Astrocyte (in vitro differentiated cells and primary cell): ENCODE data around the gene NEIL3. TPM values are rescaled to one million over a fixed set of nuclear protein-coding genes. Genes with fewer than 3 reads are reported as not detected.

Experiments
- DNase-seq: peaks from one replicate; pipeline ENCODE4 v3.0.0-alpha.2; 2010; ENCODE audit warnings: low read depth
- FAIRE-seq: peaks from 2 replicates; lab custom pipeline; 2011; peaks lifted over from hg19 to GRCh38; lab: Jason Lieb, UNC
- H2AFZ ChIP-seq: 2 replicates; pipeline ENCODE4 v1.6.0; 2012; ENCODE audit warnings: low read depth, low read length, inconsistent platforms
- H3K27ac ChIP-seq: 2 replicates; pipeline ENCODE4 v1.5.1; 2011; ENCODE audit warnings: low read depth, low read length, inconsistent platforms
- H3K27me3 ChIP-seq: 2 replicates; pipeline ENCODE4 v1.6.0; 2011; ENCODE audit warnings: low read length, inconsistent platforms; ENCODE audit not compliant: insufficient read depth
- H3K36me3 ChIP-seq: 2 replicates; pipeline ENCODE4 v1.5.1; 2011; ENCODE audit warnings: low read length, inconsistent platforms; ENCODE audit not compliant: insufficient read depth
- H3K4me1 ChIP-seq: 2 replicates; pipeline ENCODE4 v1.5.1; 2011; ENCODE audit warnings: low read length, inconsistent platforms; ENCODE audit not compliant: insufficient read depth
- H3K4me2 ChIP-seq: 2 replicates; pipeline ENCODE4 v1.6.0; 2012; ENCODE audit warnings: low read length, inconsistent platforms
- H3K4me3 ChIP-seq: 2 replicates; pipeline ENCODE4 v1.5.1; 2011; ENCODE audit warnings: low read depth, mild to moderate bottlenecking, low read length, inconsistent platforms; ENCODE audit not compliant: insufficient read depth
- H3K79me2 ChIP-seq: 2 replicates; pipeline ENCODE4 v1.6.0; 2012; ENCODE audit warnings: mild to moderate bottlenecking, low read length, inconsistent platforms; ENCODE audit not compliant: insufficient read depth
- H3K9ac ChIP-seq: 2 replicates; pipeline ENCODE4 v1.6.0; 2012; ENCODE audit warnings: mild to moderate bottlenecking, low read length, inconsistent platforms
- H3K9me3 ChIP-seq: 2 replicates; pipeline ENCODE4 v1.5.1; 2012; ENCODE audit warnings: low read depth, mild to moderate bottlenecking, low read length, inconsistent platforms; ENCODE audit not compliant: insufficient read depth
- H4K20me1 ChIP-seq: 2 replicates; pipeline ENCODE4 v1.6.0; 2012; ENCODE audit warnings: low read length, inconsistent platforms; ENCODE audit not compliant: insufficient read depth
- H3K27ac Mint-ChIP-seq: one replicate; pipeline ENCODE4 v1.8.0; 2021; ENCODE audit warnings: mild to moderate bottlenecking, mixed read lengths; ENCODE audit not compliant: unreplicated experiment
- H3K27me3 Mint-ChIP-seq: one replicate; pipeline ENCODE4 v1.8.0; 2021; ENCODE audit warnings: low read depth, mixed read lengths; ENCODE audit not compliant: unreplicated experiment
- H3K36me3 Mint-ChIP-seq: one replicate; pipeline ENCODE4 v1.8.0; 2021; ENCODE audit warnings: low read depth, mixed read lengths; ENCODE audit not compliant: unreplicated experiment
- H3K4me1 Mint-ChIP-seq: one replicate; pipeline ENCODE4 v1.8.0; 2021; ENCODE audit warnings: low read depth, mixed read lengths; ENCODE audit not compliant: unreplicated experiment
- H3K4me3 Mint-ChIP-seq: one replicate; pipeline ENCODE4 v1.8.0; 2021; ENCODE audit warnings: mild to moderate bottlenecking, moderate library complexity, mixed read lengths; ENCODE audit not compliant: unreplicated experiment
- H3K9me3 Mint-ChIP-seq: one replicate; pipeline ENCODE4 v1.8.0; 2021; ENCODE audit warnings: mild to moderate bottlenecking, mixed read lengths; ENCODE audit not compliant: unreplicated experiment
- EZH2 ChIP-seq: IDR thresholded peaks from 2 replicates; pipeline ENCODE4 v1.6.1; 2012; ENCODE audit warnings: mild to moderate bottlenecking, low read length, inconsistent platforms; ENCODE audit not compliant: insufficient read depth
- total RNA-seq: library from RNA; stranded (reverse); gene quantifications from 2 replicates; pipeline ENCODE4 v1.2.1, GENCODE V29; 2021
- TF ChIP-seq, protein P1 (sequence below): IDR thresholded peaks from 2 replicates; pipeline ENCODE4 v1.5.1; 2011; ENCODE audit warnings: low read depth, mild to moderate bottlenecking, inconsistent platforms, low read length, moderate library complexity; ENCODE audit not compliant: insufficient read depth

NEIL3 gene
- total RNA-seq, 1 donor from 2014 or later = 0.91 TPM

DNA sequence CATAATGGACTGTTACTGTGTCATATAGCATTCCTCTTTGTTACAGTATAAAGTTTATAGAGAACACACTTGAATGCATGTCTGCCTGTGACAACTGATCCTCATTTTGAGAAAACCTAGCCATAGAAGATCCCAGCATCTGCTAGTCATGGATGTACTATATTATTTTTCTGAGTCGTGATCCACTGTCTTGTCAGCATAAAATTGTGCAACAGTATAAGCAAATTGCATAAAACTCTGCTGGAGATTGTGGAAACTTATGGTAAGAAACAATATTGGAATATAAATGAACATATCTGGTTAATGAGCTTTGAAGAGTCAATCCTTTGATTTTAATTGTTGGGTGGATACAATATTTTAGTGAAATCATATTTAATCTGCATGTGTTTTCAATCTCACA, 3.6 kb downstream of the NEIL3 start:
- H3K27ac Mint-ChIP-seq = no peak overlapping the region
- H3K9ac ChIP-seq = no peak overlapping the region
- DNase-seq = no peak

DNA sequence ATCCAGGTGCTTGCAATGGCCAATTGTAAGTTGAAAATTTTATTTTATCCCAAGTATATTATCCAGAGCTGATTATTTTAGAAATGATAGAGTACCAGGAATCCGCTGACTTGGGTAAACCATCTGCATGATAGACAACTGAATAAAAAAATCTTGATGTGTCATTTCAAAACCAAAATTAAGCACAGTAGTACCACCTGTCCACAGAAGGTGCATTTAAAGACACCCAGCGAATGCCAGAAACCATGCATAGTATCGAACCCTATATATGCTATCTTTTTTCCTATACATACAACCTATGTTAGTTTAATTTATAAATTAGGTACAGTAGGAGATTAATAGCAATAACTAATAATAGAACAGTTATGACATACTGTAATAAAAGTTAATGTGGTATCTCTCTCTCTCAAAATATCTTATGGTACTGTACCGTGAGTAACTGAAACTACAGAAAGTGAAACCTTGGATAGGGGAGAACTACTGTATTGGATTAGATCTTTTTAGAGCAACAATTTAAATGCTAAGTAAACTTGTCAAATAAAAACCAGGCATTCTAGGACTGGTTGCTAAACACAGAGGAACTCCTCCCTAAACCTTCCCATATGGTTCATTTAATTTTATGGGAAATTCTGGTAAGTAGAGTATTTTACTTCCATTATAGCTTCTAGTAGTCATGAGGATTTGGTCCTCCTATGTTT, 6.2 kb downstream of the NEIL3 start:
- Histone ChIP-seq H3K4me3 (no peak overlapping the region), H2AFZ (no peak overlapping the region), H3K9me3 (no peaks in the 10 kb centered on the region), H3K4me1 (no peaks in the 10 kb centered on the region), H3K9ac (no peak overlapping the region), H3K36me3 (no peaks in the 10 kb centered on the region), H3K27me3 (no peaks in the 10 kb centered on the region), H3K79me2 (peaks cover 33% of the 10 kb centered on the region), H3K4me2 (no peak overlapping the region), H3K27ac (no peak overlapping the region), H4K20me1 (no peaks in the 10 kb centered on the region)
- Mint-ChIP-seq H3K27me3 (no peaks in the 10 kb centered on the region), H3K4me3 (no peak overlapping the region), H3K4me1 (no peaks in the 10 kb centered on the region), H3K36me3 (no peaks in the 10 kb centered on the region), H3K27ac (no peak overlapping the region), H3K9me3 (no peaks in the 10 kb centered on the region)
- DNase-seq (no peak), FAIRE-seq (peak; percentile 77)
- TF ChIP-seq, protein P1, sequence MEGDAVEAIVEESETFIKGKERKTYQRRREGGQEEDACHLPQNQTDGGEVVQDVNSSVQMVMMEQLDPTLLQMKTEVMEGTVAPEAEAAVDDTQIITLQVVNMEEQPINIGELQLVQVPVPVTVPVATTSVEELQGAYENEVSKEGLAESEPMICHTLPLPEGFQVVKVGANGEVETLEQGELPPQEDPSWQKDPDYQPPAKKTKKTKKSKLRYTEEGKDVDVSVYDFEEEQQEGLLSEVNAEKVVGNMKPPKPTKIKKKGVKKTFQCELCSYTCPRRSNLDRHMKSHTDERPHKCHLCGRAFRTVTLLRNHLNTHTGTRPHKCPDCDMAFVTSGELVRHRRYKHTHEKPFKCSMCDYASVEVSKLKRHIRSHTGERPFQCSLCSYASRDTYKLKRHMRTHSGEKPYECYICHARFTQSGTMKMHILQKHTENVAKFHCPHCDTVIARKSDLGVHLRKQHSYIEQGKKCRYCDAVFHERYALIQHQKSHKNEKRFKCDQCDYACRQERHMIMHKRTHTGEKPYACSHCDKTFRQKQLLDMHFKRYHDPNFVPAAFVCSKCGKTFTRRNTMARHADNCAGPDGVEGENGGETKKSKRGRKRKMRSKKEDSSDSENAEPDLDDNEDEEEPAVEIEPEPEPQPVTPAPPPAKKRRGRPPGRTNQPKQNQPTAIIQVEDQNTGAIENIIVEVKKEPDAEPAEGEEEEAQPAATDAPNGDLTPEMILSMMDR = no peak
- TF ChIP-seq EZH2 = no peak

More for the DNA sequence above, 3.6 kb downstream of the NEIL3 start:
- Histone ChIP-seq H3K4me3 (no peak overlapping the region), H3K4me2 (no peak overlapping the region), H3K79me2 (peaks cover 30% of the 10 kb centered on the region), H3K36me3 (no peaks in the 10 kb centered on the region), H3K27me3 (no peaks in the 10 kb centered on the region), H4K20me1 (no peaks in the 10 kb centered on the region), H3K27ac (no peak overlapping the region), H2AFZ (no peak overlapping the region), H3K4me1 (no peaks in the 10 kb centered on the region), H3K9me3 (no peaks in the 10 kb centered on the region)
- TF ChIP-seq, protein P1 = no peak
- H3K4me3 Mint-ChIP-seq = no peak overlapping the region
- H3K9me3 Mint-ChIP-seq = no peaks in the 10 kb centered on the region
- FAIRE-seq = no peak
- H3K27me3 Mint-ChIP-seq = no peaks in the 10 kb centered on the region
- no peaks in the 10 kb centered on the region for H3K36me3 Mint-ChIP-seq
- peaks cover 2% of the 10 kb centered on the region for H3K4me1 Mint-ChIP-seq

DNA sequence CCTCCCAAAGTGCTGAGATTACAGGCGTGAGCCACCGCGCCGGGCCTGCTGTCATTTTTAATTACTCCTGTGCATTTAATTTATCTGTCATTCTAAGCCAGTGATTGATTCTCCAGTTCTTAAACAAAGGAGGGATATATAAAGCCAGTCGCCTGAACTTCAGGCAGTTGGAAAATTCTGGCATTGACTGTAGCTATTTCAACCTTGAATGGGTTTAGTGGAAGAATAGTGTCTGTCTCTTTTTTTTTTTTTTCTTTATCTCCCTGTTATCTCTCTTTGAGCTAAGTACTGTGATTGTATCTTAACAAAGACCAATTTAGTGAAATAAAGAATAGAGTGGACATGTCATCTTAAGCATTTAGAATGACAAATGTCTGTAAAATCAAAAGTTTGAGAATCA, 11.0 kb downstream of the NEIL3 start:
- Histone ChIP-seq H3K36me3 (no peaks in the 10 kb centered on the region), H3K4me3 (no peak overlapping the region), H3K27me3 (no peaks in the 10 kb centered on the region), H2AFZ (no peak overlapping the region), H3K9ac (no peak overlapping the region), H3K79me2 (peaks cover 14% of the 10 kb centered on the region), H3K4me1 (no peaks in the 10 kb centered on the region), H3K9me3 (no peaks in the 10 kb centered on the region), H3K4me2 (no peak overlapping the region), H4K20me1 (no peaks in the 10 kb centered on the region), H3K27ac (no peak overlapping the region)
- FAIRE-seq (no peak), DNase-seq (no peak)
- no peak for TF ChIP-seq EZH2
- TF ChIP-seq, protein P1 = no peak
- Mint-ChIP-seq H3K36me3 (no peaks in the 10 kb centered on the region), H3K27ac (no peak overlapping the region), H3K4me1 (no peaks in the 10 kb centered on the region), H3K9me3 (no peaks in the 10 kb centered on the region), H3K4me3 (no peak overlapping the region), H3K27me3 (no peaks in the 10 kb centered on the region)
